ENCODE measurements around the gene SLC35D2. TPM values are rescaled to one million over a fixed set of nuclear protein-coding genes. Genes with fewer than 3 reads are reported as not detected.

Gene SLC35D2
- total RNA-seq, result 1 to 10 TPM; 2.6 to 2.7 TPM

GRCh38 chr9:96383165-96383942 is at the start of gene SLC35D2:
TSS of gene SLC35D2 (minus strand) at chr9:96383711. CDS start at chr9:96383634, 77 bp downstream.
- Mint-ChIP-seq H3K27ac (peak within 1 kb of the TSS; percentile 68), H3K4me3 (peak within 1 kb of the TSS; percentile 70), H3K36me3 (ENCODE audit: low read depth) (peaks cover 20% of the 10 kb centered on the region), H3K27me3 (no peaks in the 10 kb centered on the region), H3K9me3 (ENCODE audit: low read depth) (no peaks in the 10 kb centered on the region), H3K4me1 (peaks cover 23% of the 10 kb centered on the region)
- intact Hi-C loops (cut with DNase I, micrococcal nuclease), result no loop called here
- ChIA-PET POLR2A (no interaction called here), CTCF (interaction anchor here (0.8 kb wide), 1 partner anchor 116 kb away, joined by 3 read pairs; no protein-coding TSS in a partner anchor)
- peak; percentile 57 for ATAC-seq
- peak; percentile 22 for DNase-seq

GRCh38 chr9:96430377-96430776 is 46.9 kb upstream of the SLC35D2 start:
- CTCF ChIA-PET, result interaction anchor here (1.1 kb wide), 1 partner anchor 166 kb away, joined by 3 read pairs; no protein-coding TSS in a partner anchor
- Mint-ChIP-seq H3K36me3 (ENCODE audit: low read depth) (no peaks in the 10 kb centered on the region), H3K9me3 (ENCODE audit: low read depth) (no peaks in the 10 kb centered on the region), H3K4me1 (peaks cover 2% of the 10 kb centered on the region), H3K4me3 (no peak overlapping the region), H3K27me3 (peaks cover 2% of the 10 kb centered on the region), H3K27ac (no peak overlapping the region)
- no peak for ATAC-seq
- POLR2A ChIA-PET, result no interaction called here
- intact Hi-C loops (cut with DNase I, micrococcal nuclease), result no loop called here
- DNase-seq, result no peak

- no peak for DNase-seq
- ATAC-seq, result no peak
- Mint-ChIP-seq H3K27me3 (peaks cover 2% of the 10 kb centered on the region), H3K4me1 (peaks cover 2% of the 10 kb centered on the region), H3K27ac (no peak overlapping the region), H3K36me3 (ENCODE audit: low read depth) (no peaks in the 10 kb centered on the region), H3K4me3 (no peak overlapping the region), H3K9me3 (ENCODE audit: low read depth) (no peaks in the 10 kb centered on the region)
- ChIA-PET CTCF (interaction anchor here (1.1 kb wide), 1 partner anchor 166 kb away, joined by 3 read pairs; no protein-coding TSS in a partner anchor), POLR2A (interaction anchor here (0.6 kb wide), 1 partner anchor 10 kb away, joined by 3 read pairs; no protein-coding TSS in a partner anchor)
- intact Hi-C loops (cut with DNase I, micrococcal nuclease), result no loop called here
Measured at GRCh38 chr9:96429732-96430131, 46.2 kb upstream of the SLC35D2 start.

GRCh38 chr9:96425500-96426169 is 42.1 kb upstream of the SLC35D2 start:
- ChIA-PET CTCF (interaction anchor here (0.7 to 1.0 kb wide), 2 partner anchors 9 to 183 kb away, joined by 3 to 4 read pairs; no protein-coding TSS in a partner anchor), POLR2A (no interaction called here)

GRCh38 chr9:96423985-96424336 is 40.5 kb upstream of the SLC35D2 start:
- Mint-ChIP-seq H3K9me3 (ENCODE audit: low read depth) (no peaks in the 10 kb centered on the region), H3K27me3 (no peaks in the 10 kb centered on the region), H3K4me3 (no peak overlapping the region), H3K27ac (no peak overlapping the region), H3K4me1 (peaks cover 22% of the 10 kb centered on the region), H3K36me3 (ENCODE audit: low read depth) (no peaks in the 10 kb centered on the region)
- ChIA-PET CTCF (interaction anchor here (0.8 kb wide), 1 partner anchor 192 kb away, joined by 3 read pairs; no protein-coding TSS in a partner anchor), POLR2A (no interaction called here)
- intact Hi-C loops (cut with DNase I, micrococcal nuclease), result no loop called here
- ATAC-seq, result no peak
- no peak for DNase-seq

More at GRCh38 chr9:96425500-96426169, 42.1 kb upstream of the SLC35D2 start:
- no peaks in the 10 kb centered on the region for H3K9me3 Mint-ChIP-seq (ENCODE audit: low read depth)
- no peaks in the 10 kb centered on the region for H3K27me3 Mint-ChIP-seq
- no peak for ATAC-seq
- H3K4me3 Mint-ChIP-seq, result no peak overlapping the region
- no peak overlapping the region for H3K27ac Mint-ChIP-seq
- peaks cover 8% of the 10 kb centered on the region for H3K4me1 Mint-ChIP-seq
- intact Hi-C loops (cut with DNase I, micrococcal nuclease), result no loop called here
- no peak for DNase-seq
- no peaks in the 10 kb centered on the region for H3K36me3 Mint-ChIP-seq (ENCODE audit: low read depth)

- ChIA-PET POLR2A (no interaction called here), CTCF (no interaction called here)
- ATAC-seq (no peak), DNase-seq (no peak)
- no peaks in the 10 kb centered on the region for H3K36me3 Mint-ChIP-seq (ENCODE audit: low read depth)
- no peaks in the 10 kb centered on the region for H3K27me3 Mint-ChIP-seq
- H3K4me1 Mint-ChIP-seq, result peaks cover 22% of the 10 kb centered on the region
- no peak overlapping the region for H3K4me3 Mint-ChIP-seq
- intact Hi-C loops (cut with DNase I, micrococcal nuclease), result no loop called here
- H3K9me3 Mint-ChIP-seq (ENCODE audit: low read depth), result no peaks in the 10 kb centered on the region
- H3K27ac Mint-ChIP-seq, result no peak overlapping the region
Measured at GRCh38 chr9:96423322-96423984, 39.9 kb upstream of the SLC35D2 start.

GRCh38 chr9:96420468-96421219 is 37.1 kb upstream of the SLC35D2 start:
- peak overlapping the region; percentile 89 for H3K27ac Mint-ChIP-seq
- ATAC-seq, result peak; percentile 9
- H3K9me3 Mint-ChIP-seq (ENCODE audit: low read depth), result no peaks in the 10 kb centered on the region
- H3K27me3 Mint-ChIP-seq, result no peaks in the 10 kb centered on the region
- peak; percentile 49 for DNase-seq
- CTCF ChIA-PET, result interaction anchor here (1.1 kb wide), 1 partner anchor 22 kb away, joined by 5 read pairs; no protein-coding TSS in a partner anchor
- POLR2A ChIA-PET, result no interaction called here
- intact Hi-C loops (cut with DNase I, micrococcal nuclease), result no loop called here
- H3K36me3 Mint-ChIP-seq (ENCODE audit: low read depth), result peaks cover 10% of the 10 kb centered on the region
- H3K4me1 Mint-ChIP-seq, result peaks cover 30% of the 10 kb centered on the region
- peak overlapping the region; percentile 93 for H3K4me3 Mint-ChIP-seq

GRCh38 chr9:96419691-96419969 is 36.1 kb upstream of the SLC35D2 start:
- peak overlapping the region; percentile 89 for H3K27ac Mint-ChIP-seq
- no peaks in the 10 kb centered on the region for H3K9me3 Mint-ChIP-seq (ENCODE audit: low read depth)
- H3K4me3 Mint-ChIP-seq, result peak overlapping the region; percentile 93
- ATAC-seq, result no peak
- ChIA-PET CTCF (no interaction called here), POLR2A (interaction anchor here (0.6 to 0.8 kb wide), 3 partner anchors 10 to 199 kb away, joined by 3 to 5 read pairs (median 3); partner anchors contain the start of gene HABP4)
- peaks cover 10% of the 10 kb centered on the region for H3K36me3 Mint-ChIP-seq (ENCODE audit: low read depth)
- H3K27me3 Mint-ChIP-seq, result no peaks in the 10 kb centered on the region
- intact Hi-C loops (cut with DNase I, micrococcal nuclease), result loop anchor here (1.0 to 10.0 kb wide), 7 partner anchors 31 to 1565 kb away; partner anchors contain the start of genes ERCC6L2 (in 1 of the 2), HABP4 (in 1 of the 2), PRXL2C (in 1 of the 2) and ZNF510 (in 1 of the 2)
- DNase-seq, result no peak
- peaks cover 28% of the 10 kb centered on the region for H3K4me1 Mint-ChIP-seq

GRCh38 chr9:96418920-96419690 is 35.6 kb upstream of the SLC35D2 start:
- H3K4me1 Mint-ChIP-seq, result peaks cover 30% of the 10 kb centered on the region
- ATAC-seq (peak; percentile 19), DNase-seq (peak; percentile 77)
- no peaks in the 10 kb centered on the region for H3K27me3 Mint-ChIP-seq
- intact Hi-C loops (cut with DNase I, micrococcal nuclease), result loop anchor here (1.0 to 10.0 kb wide), 15 partner anchors 31 to 1566 kb away; partner anchors contain the start of genes HABP4 (in 2 of the 2), PRXL2C (in 2 of the 2), ERCC6L2 (in 1 of the 2) and NCBP1 (in 1 of the 2)
- H3K27ac Mint-ChIP-seq, result peak overlapping the region; percentile 89
- ChIA-PET CTCF (interaction anchor here (0.7 kb wide), 1 partner anchor 247 kb away, joined by 4 read pairs; no protein-coding TSS in a partner anchor), POLR2A (interaction anchor here (0.6 to 0.8 kb wide), 3 partner anchors 11 to 200 kb away, joined by 3 to 5 read pairs (median 3); partner anchors contain the start of gene HABP4)
- H3K9me3 Mint-ChIP-seq (ENCODE audit: low read depth), result no peaks in the 10 kb centered on the region
- H3K36me3 Mint-ChIP-seq (ENCODE audit: low read depth), result peaks cover 10% of the 10 kb centered on the region
- peak overlapping the region; percentile 93 for H3K4me3 Mint-ChIP-seq

Measured in activated CD4-positive, alpha-beta T cell treated with anti-CD3 and anti-CD28 coated beads for 36 hours (primary cell).